Adrenal gland (tissue), 5 donors: Measurements from ENCODE around the gene KRTAP10-1.

Experiments used
- CTCF ChIP-seq, 6 experiments: fragments of 450-650 bp in 4 of 6; fragments of 200-600 bp in 2 of 6; sonication (generic) in 1 of 6; IDR thresholded peaks; 1 replicate in 5 of 6; 2 replicates in 1 of 6; pipeline versions ENCODE4 v1.5.1 to v1.8.0; 2016 to 2021; ENCODE audit warnings: antibody characterized with exemption in 6 of 6, mild to moderate bottlenecking in 2 of 6, moderate library complexity in 1 of 6
- POLR2A ChIP-seq, 2 donors: fragments of 450-650 bp; IDR thresholded peaks; one replicate each; pipeline ENCODE4 v1.6.1; 2017; ENCODE audit warnings: antibody characterized with exemption in 2 of 2, mild to moderate bottlenecking in 2 of 2, moderate library complexity in 1 of 2
- donor health status: DM: no; HTN: no; CAD: no.

GRCh38 chr21:44548922-44549321 lies 8.9 kb upstream of the KRTAP10-1 start:
- TF ChIP-seq CTCF (IDR thresholded peaks at IDR 0.05) (no peak), POLR2A (IDR thresholded peaks at IDR 0.05) (no peak)
